Measurements from ENCODE around the gene SEPTIN5. TPM values are rescaled to one million over a fixed set of nuclear protein-coding genes. Genes with fewer than 3 reads are reported as not detected.
A peak's percentile ranks its signal among the peaks of the same experiment; 100 is the strongest.

Gene SEPTIN5
- total and polyA plus RNA-seq, 9 of the 15 experiments (the other 6 are each of a cell fraction or from before 2014, with no cell fraction given) = 0.03 to 195 (median 119) TPM

GRCh38 chr22:19760951-19761724 is 46.8 kb downstream of the SEPTIN5 start (continued):
- TF ChIP-seq ZBTB26 (CRISPR knock-in tag; IDR thresholded peaks at IDR 0.05) = no peak
- TF ChIP-seq ZNF699 (CRISPR knock-in tag; IDR thresholded peaks at IDR 0.05; ENCODE audit: insufficient replicate concordance) = no peak
- no peak for TF ChIP-seq GMEB1 (CRISPR knock-in tag; IDR thresholded peaks at IDR 0.05)
- TF ChIP-seq RFX1 (IDR thresholded peaks at IDR 0.05) = no peak
- no peak for TF ChIP-seq ZBTB43 (CRISPR knock-in tag; IDR thresholded peaks at IDR 0.05)
- TF ChIP-seq TBP (optimal IDR thresholded peaks at IDR 0.05; ENCODE audit: low read depth, low read length) = no peak
- TF ChIP-seq HES1 (IDR thresholded peaks at IDR 0.05; ENCODE audit: low read depth) = no peak
- TF ChIP-seq NELFE (IDR thresholded peaks at IDR 0.05; ENCODE audit: insufficient read depth, insufficient read length) = no peak
- TF ChIP-seq CHD1 (IDR thresholded peaks at IDR 0.05; ENCODE audit: low read length) = peak; percentile 96
- TF ChIP-seq GATAD2B (IDR thresholded peaks at IDR 0.05; ENCODE audit: borderline replicate concordance) = 0 out of 2 replicates have a peak, but pooled peaks have one; percentile 48
- TF ChIP-seq ZFP1 (CRISPR knock-in tag; IDR thresholded peaks at IDR 0.05) = no peak
- TF ChIP-seq KDM2B (CRISPR knock-in tag; IDR thresholded peaks at IDR 0.05) = peak; percentile 49; the same call in 1 of the 2 replicates
- peak; percentile 29; the same call in 1 of the 2 replicates for TF ChIP-seq THAP12 (CRISPR knock-in tag; IDR thresholded peaks at IDR 0.05)
- no peak for TF ChIP-seq TCF15 (CRISPR knock-in tag; IDR thresholded peaks at IDR 0.05)
- TF ChIP-seq NR2C2 (CRISPR knock-in tag; IDR thresholded peaks at IDR 0.05) = no peak
- peak; percentile 50; the same call in 1 of the 2 replicates for TF ChIP-seq NR2C2 (tag; IDR thresholded peaks at IDR 0.05)
- TF ChIP-seq ZBED1 (IDR thresholded peaks at IDR 0.05) = no peak
- no peak for TF ChIP-seq ELF2 (CRISPR knock-in tag; IDR thresholded peaks at IDR 0.05)
